Right lobe of liver (tissue), 4 donors: ENCODE data around the gene IGSF9B.

Experiments used
- POLR2A ChIP-seq: fragments of 450-650 bp; IDR thresholded peaks from one replicate; pipeline ENCODE4 v1.6.1; 2017; ENCODE audit warnings: antibody characterized with exemption, mild to moderate bottlenecking
- TF ChIP-seq, protein P1 (sequence below), 4 donors: fragments of 200-600 bp in 3 of 4; fragments of 450-650 bp in 1 of 4; IDR thresholded peaks; one replicate each; pipeline versions ENCODE4 v1.5.1 to v1.8.0; 2016 to 2022; ENCODE audit warnings: antibody characterized with exemption in 4 of 4, mild to moderate bottlenecking in 2 of 4
- donor health status: DM: no; HTN: no; CAD: no.
- donor health status: DM: no; HTN: no; CAD: no.
- donor health status: DM: no; HTN: yes; CAD: no.

DNA sequence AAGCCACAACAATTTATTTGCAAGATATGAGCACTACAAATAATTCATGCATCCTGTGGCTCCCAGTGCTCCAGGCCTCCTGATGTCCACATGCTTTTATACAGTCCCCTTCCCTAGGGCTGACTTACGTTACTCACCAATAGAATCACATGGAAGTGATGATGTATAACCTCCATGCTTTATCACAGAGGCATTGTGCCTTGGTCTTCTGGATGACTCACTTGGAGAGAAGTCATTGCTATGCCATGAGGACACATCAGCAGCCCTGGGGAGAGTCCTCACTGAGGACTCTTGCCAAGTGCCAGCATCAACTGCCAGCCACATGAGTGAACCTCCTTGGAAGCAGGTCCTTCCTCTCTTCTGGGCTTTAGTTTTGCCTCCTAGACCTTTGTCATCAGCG lies 22.0 kb upstream of the IGSF9B start:
- TF ChIP-seq, protein P1, sequence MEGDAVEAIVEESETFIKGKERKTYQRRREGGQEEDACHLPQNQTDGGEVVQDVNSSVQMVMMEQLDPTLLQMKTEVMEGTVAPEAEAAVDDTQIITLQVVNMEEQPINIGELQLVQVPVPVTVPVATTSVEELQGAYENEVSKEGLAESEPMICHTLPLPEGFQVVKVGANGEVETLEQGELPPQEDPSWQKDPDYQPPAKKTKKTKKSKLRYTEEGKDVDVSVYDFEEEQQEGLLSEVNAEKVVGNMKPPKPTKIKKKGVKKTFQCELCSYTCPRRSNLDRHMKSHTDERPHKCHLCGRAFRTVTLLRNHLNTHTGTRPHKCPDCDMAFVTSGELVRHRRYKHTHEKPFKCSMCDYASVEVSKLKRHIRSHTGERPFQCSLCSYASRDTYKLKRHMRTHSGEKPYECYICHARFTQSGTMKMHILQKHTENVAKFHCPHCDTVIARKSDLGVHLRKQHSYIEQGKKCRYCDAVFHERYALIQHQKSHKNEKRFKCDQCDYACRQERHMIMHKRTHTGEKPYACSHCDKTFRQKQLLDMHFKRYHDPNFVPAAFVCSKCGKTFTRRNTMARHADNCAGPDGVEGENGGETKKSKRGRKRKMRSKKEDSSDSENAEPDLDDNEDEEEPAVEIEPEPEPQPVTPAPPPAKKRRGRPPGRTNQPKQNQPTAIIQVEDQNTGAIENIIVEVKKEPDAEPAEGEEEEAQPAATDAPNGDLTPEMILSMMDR (IDR thresholded peaks at IDR 0.05): no peak
- TF ChIP-seq POLR2A: no peak
